ENCODE measurements around the gene TMEM208.

TMEM208 gene

DNA sequence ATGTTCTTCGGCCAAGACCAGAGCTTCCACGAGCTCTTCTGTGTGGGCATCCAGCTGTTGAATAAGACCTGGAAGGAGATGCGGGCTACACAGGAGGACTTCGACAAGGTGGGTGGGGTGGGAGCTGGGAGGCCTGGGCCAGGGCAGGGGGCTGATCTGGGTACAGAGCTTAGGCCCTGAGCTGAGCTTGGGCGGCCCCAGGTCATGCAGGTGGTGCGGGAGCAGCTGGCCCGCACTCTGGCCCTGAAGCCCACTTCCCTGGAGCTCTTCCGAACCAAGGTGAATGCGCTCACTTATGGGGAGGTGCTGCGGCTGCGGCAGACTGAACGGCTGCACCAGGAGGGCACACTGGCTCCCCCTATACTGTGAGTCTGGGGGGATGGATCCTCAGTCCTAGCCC, 24.5 kb upstream of the TMEM208 start:
- in situ Hi-C loops (cut with MboI; ENCODE audit: low pct_unique_long_range_greater_than_20kb, low sequenced_read_pairs, unreplicated experiment): no loop called here
- TF ChIP-seq, protein P1, sequence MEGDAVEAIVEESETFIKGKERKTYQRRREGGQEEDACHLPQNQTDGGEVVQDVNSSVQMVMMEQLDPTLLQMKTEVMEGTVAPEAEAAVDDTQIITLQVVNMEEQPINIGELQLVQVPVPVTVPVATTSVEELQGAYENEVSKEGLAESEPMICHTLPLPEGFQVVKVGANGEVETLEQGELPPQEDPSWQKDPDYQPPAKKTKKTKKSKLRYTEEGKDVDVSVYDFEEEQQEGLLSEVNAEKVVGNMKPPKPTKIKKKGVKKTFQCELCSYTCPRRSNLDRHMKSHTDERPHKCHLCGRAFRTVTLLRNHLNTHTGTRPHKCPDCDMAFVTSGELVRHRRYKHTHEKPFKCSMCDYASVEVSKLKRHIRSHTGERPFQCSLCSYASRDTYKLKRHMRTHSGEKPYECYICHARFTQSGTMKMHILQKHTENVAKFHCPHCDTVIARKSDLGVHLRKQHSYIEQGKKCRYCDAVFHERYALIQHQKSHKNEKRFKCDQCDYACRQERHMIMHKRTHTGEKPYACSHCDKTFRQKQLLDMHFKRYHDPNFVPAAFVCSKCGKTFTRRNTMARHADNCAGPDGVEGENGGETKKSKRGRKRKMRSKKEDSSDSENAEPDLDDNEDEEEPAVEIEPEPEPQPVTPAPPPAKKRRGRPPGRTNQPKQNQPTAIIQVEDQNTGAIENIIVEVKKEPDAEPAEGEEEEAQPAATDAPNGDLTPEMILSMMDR (IDR thresholded peaks at IDR 0.05; ENCODE audit: extremely low read depth, insufficient read depth, missing control alignments): no peak
- DNase-seq (ENCODE audit: low spot score): no peak

DNA sequence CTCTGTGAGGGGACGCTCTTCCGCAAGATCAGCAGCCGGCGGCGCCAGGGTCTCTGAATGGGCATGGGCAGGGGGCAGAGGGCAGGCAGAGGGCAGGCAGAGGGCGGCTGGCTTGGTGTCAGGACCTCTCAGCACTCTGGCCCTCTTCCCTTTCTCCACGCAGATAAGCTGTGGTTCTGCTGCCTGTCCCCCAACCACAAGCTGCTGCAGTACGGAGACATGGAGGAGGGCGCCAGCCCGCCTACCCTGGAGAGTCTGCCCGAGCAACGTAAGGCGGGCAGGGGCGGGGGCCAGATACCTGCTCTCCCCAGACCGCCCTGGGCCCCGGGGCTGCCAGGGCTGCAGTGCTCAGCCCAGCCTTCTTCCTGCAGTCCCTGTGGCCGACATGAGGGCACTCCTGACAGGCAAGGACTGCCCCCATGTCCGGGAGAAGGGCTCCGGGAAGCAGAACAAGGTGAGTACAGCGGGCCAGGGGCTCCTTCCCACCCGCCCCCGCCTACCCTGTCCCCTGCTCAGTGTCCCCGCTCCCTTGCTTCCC, 23.9 kb upstream of the TMEM208 start:
- in situ Hi-C loops (cut with MboI; ENCODE audit: low pct_unique_long_range_greater_than_20kb, low sequenced_read_pairs, unreplicated experiment): no loop called here
- DNase-seq (ENCODE audit: low spot score): no peak
- TF ChIP-seq, protein P1 (IDR thresholded peaks at IDR 0.05; ENCODE audit: extremely low read depth, insufficient read depth, missing control alignments): no peak

DNA sequence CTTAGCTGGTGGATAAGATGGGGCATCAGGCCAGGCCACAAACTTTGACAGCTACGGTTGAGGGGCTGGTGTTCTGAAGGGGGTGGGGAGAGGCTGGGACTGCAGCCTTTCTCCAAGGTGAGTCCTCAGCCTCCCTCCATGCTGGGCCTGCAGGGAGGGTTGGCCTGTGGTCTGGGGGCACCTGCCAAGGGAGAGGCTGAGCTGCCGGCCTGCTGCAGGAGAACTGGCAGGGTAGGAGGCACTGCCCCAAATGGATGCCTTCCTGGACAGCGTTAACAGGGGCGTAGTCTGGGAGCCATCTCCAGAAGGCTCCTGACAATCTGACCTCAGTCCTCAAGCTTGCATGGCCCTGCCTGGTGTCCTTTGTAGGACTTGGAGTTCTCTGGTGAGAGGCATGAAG, 22.9 kb upstream of the TMEM208 start:
- DNase-seq (ENCODE audit: low spot score): no peak
- TF ChIP-seq, protein P1 (IDR thresholded peaks at IDR 0.05; ENCODE audit: extremely low read depth, insufficient read depth, missing control alignments): no peak
- in situ Hi-C loops (cut with MboI; ENCODE audit: low pct_unique_long_range_greater_than_20kb, low sequenced_read_pairs, unreplicated experiment): no loop called here

DNA sequence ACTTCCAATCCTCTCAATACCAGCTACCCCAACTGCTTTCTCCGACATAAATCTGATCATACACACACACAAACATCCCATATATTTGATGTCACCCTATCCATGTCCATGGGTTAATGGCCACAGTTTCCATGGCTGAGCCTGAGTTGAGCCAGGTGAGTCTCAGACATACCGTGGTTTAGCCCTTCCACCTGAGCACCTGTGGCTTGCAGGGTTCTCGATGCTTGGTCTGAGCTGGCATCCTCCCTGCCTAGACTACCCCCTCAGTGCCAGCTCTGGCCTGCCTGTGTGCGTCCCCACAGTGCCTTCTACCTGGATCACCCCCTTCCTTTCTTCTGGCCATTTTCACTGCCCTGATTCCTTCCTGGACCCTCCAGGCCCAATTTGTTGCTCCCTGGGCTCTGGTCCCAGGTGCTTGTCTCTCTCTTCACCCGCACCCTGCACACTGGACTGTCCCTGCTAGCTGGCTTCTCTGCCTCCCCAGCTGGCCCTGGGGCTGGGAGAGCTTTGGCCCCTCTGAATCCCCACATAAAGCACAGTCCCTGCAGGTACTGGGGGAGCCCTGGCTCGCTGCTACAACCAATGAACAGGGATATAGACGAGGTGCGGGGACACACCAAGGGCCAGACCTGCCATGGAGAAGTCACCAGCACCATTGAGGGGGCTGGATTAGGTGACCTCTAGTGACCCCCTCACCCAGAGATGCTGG, 20.6 kb upstream of the TMEM208 start:
- in situ Hi-C loops (cut with MboI; ENCODE audit: low pct_unique_long_range_greater_than_20kb, low sequenced_read_pairs, unreplicated experiment): no loop called here
- TF ChIP-seq, protein P1 (IDR thresholded peaks at IDR 0.05; ENCODE audit: extremely low read depth, insufficient read depth, missing control alignments): no peak

DNA sequence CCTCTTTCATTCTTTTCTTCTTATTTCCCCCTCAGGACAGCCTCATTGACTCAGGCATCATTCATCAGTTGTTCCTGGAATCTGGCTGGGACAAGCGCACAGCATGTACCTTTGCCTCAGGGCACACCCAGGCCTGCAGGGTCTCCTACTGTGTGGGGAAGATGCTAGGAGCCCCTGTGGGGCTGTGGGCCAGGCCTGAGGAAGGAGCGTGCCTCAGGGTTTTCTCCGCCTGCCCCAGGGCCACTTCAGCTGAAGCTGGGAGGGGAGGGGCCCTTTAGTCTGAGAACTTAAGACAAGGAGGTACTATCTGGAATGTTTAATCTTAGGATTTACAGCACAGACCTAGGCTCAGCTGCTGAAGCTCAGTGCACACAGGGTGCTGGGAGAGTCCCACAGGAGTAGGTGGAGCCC, 20.1 kb upstream of the TMEM208 start:
- TF ChIP-seq, protein P1 (IDR thresholded peaks at IDR 0.05; ENCODE audit: extremely low read depth, insufficient read depth, missing control alignments): no peak
- no peak for DNase-seq (ENCODE audit: low spot score)
- in situ Hi-C loops (cut with MboI; ENCODE audit: low pct_unique_long_range_greater_than_20kb, low sequenced_read_pairs, unreplicated experiment): no loop called here

More for the DNA sequence above, 20.6 kb upstream of the TMEM208 start:
- DNase-seq (ENCODE audit: low spot score): no peak

DNA sequence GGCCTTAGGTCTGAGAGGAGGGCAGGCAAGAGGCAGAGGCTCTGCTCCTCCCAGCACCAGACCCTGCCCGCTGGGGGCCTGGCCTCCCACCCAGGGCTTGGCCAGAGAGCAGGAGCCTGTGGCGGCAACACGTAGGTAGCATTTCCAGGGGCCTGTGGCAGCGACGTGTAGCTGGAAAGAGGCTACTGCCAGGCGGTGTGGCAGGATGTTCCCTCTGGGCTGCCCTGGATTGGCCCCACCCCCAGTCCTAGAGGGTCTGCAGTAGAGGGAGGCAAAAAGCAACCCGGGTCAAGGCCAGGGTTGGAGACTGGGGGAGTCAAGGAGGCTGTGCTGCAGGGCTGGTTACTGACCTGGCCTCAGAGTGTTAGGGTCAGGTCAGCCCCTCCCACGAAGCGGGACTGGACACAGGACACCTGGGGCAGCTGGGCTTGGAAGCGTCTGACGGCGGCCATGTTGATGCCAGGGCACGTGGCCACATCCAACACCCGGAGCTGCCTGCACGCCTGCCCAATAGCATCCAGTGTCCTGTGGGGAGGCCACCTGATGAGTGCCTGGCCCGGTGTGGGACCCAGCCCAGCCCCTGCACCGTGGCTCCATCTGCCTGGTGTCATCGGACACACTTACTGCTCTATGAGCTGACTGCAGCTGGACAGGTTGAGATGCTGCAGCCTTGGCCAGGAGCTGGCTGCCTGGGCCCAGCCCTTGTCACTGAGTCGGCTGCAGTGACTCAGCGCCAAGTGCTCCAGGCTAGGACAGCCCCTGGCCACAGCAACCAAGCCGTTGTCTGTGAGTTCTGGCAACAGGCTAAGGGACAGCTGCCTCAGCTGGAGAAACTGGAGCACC, 19.5 kb upstream of the TMEM208 start:
- TF ChIP-seq, protein P1 (IDR thresholded peaks at IDR 0.05; ENCODE audit: extremely low read depth, insufficient read depth, missing control alignments): no peak
- DNase-seq (ENCODE audit: low spot score): no peak
- in situ Hi-C loops (cut with MboI; ENCODE audit: low pct_unique_long_range_greater_than_20kb, low sequenced_read_pairs, unreplicated experiment): no loop called here
